HuH-7.5 (cell line): ENCODE measurements around the gene FEV.

Experiments
- DNase-seq: peaks from one replicate; pipeline ENCODE4 v3.0.0; 2011; ENCODE audit warnings: low spot score

Gene FEV

GRCh38 chr2:219017201-219017931, 32.4 kb upstream of the FEV start:
- no peak for DNase-seq

- DNase-seq: no peak
Measured at GRCh38 chr2:219016721-219017120, 31.7 kb upstream of the FEV start.

- DNase-seq: no peak
Measured at GRCh38 chr2:219010873-219011272, 25.9 kb upstream of the FEV start.

GRCh38 chr2:219010162-219010756, 25.3 kb upstream of the FEV start:
- peak; percentile 85 for DNase-seq

GRCh38 chr2:219009294-219009693, 24.3 kb upstream of the FEV start:
- no peak for DNase-seq

GRCh38 chr2:219003979-219004378, 19.0 kb upstream of the FEV start:
- no peak for DNase-seq

- no peak for DNase-seq
Measured at GRCh38 chr2:219003267-219003634, 18.3 kb upstream of the FEV start.

GRCh38 chr2:219002395-219003266, 17.6 kb upstream of the FEV start:
- peak; percentile 92 for DNase-seq

GRCh38 chr2:219001577-219002394, 16.8 kb upstream of the FEV start:
- peak; percentile 84 for DNase-seq

GRCh38 chr2:219001100-219001576, 16.2 kb upstream of the FEV start:
- DNase-seq: no peak

- no peak for DNase-seq
Measured at GRCh38 chr2:219000569-219000960, 15.6 kb upstream of the FEV start.

GRCh38 chr2:218999881-219000568, 15.0 kb upstream of the FEV start:
- DNase-seq: no peak

- no peak for DNase-seq
Measured at GRCh38 chr2:218999021-218999880, 14.3 kb upstream of the FEV start.

- no peak for DNase-seq
Measured at GRCh38 chr2:218998414-218999002, 13.5 kb upstream of the FEV start.

- DNase-seq: no peak
Measured at GRCh38 chr2:218997731-218998130, 12.7 kb upstream of the FEV start.

- DNase-seq: no peak
Measured at GRCh38 chr2:218996937-218997336, 12.0 kb upstream of the FEV start.

- DNase-seq: peak; percentile 96
Measured at GRCh38 chr2:218995972-218996711, 11.2 kb upstream of the FEV start.

- DNase-seq: no peak
Measured at GRCh38 chr2:218995561-218995960, 10.6 kb upstream of the FEV start.
